CD4-positive, alpha-beta T cell (primary cell): Measurements from ENCODE around the gene RIPK1. TPM values are rescaled to one million over a fixed set of nuclear protein-coding genes. Genes with fewer than 3 reads are reported as not detected.
"Not testable (repeated sequence)": the region's sequence is repeated elsewhere in the genome, so short reads cannot be mapped to it uniquely, and the experiment has no call there.

Experiments
- ATAC-seq: fragments of 200-7000 bp; cut with Tn5 transposase; one replicate; pipeline ENCODE4 v1.10.0; 2022; ENCODE audit warnings: mild to moderate bottlenecking; ENCODE audit not compliant: poor library complexity
- CTCF ChIA-PET: fragments of 350-600 bp; sonication (Branson Sonifier 250); formaldehyde crosslinking; loops from one replicate; lab custom pipeline; 2021; ENCODE audit warnings: antibody characterized with exemption, inconsistent platforms; lab: Charles Lee
- POLR2A ChIA-PET: fragments of 350-600 bp; sonication (Branson Sonifier 250); formaldehyde crosslinking; loops from one replicate; lab custom pipeline; 2021; ENCODE audit warnings: antibody characterized with exemption, inconsistent platforms; lab: Charles Lee
- DNase-seq, 14 experiments: peaks; one replicate each; pipeline ENCODE4 v3.0.0-alpha.2; 2013 to 2020; ENCODE audit warnings: mixed read lengths in 2 of 14
- H3K27ac ChIP-seq, 2 donors: one replicate each; pipeline versions ENCODE4 v1.5.1 to v1.7.0; 2013; ENCODE audit warnings: low read length in 2 of 2, low read depth in 1 of 2, mild to moderate bottlenecking in 1 of 2
- H3K27me3 ChIP-seq, 2 experiments: 1 replicate in 1 of 2; 2 replicates in 1 of 2; pipeline versions ENCODE4 v1.6.1 to v1.7.0; 2013; ENCODE audit warnings: low read length in 2 of 2, control low read depth in 1 of 2, mild to moderate bottlenecking in 1 of 2, moderate library complexity in 1 of 2; ENCODE audit not compliant: insufficient read depth in 2 of 2, control insufficient read depth in 1 of 2
- H3K36me3 ChIP-seq: one replicate; pipeline ENCODE4 v1.6.1; 2013; ENCODE audit warnings: low read length, control low read depth; ENCODE audit not compliant: insufficient read depth
- H3K4me1 ChIP-seq: one replicate; pipeline ENCODE4 v1.6.1; 2013; ENCODE audit warnings: low read length, control low read depth; ENCODE audit not compliant: insufficient read depth
- H3K4me3 ChIP-seq: one replicate; pipeline ENCODE4 v1.5.1; 2013; ENCODE audit warnings: mild to moderate bottlenecking, low read length, moderate library complexity
- H3K9me3 ChIP-seq, 2 experiments: 1 replicate in 1 of 2; 2 replicates in 1 of 2; pipeline versions ENCODE4 v1.6.1 to v1.7.0; 2013; ENCODE audit warnings: low read length in 2 of 2, mild to moderate bottlenecking in 2 of 2, control low read depth in 1 of 2, moderate library complexity in 1 of 2; ENCODE audit not compliant: control insufficient read depth in 1 of 2, insufficient read depth in 1 of 2
- H3K27ac Mint-ChIP-seq: one replicate; pipeline ENCODE4 v1.8.0; 2020; ENCODE audit warnings: mixed read lengths
- H3K27me3 Mint-ChIP-seq: one replicate; pipeline ENCODE4 v1.8.0; 2021; ENCODE audit warnings: mixed read lengths
- H3K36me3 Mint-ChIP-seq: one replicate; pipeline ENCODE4 v1.8.0; 2021; ENCODE audit warnings: low read depth, mixed read lengths
- H3K4me1 Mint-ChIP-seq: one replicate; pipeline ENCODE4 v1.8.0; 2021; ENCODE audit warnings: low read depth, mixed read lengths
- H3K4me3 Mint-ChIP-seq: one replicate; pipeline ENCODE4 v1.8.0; 2020; ENCODE audit warnings: mild to moderate bottlenecking, mixed read lengths
- H3K9me3 Mint-ChIP-seq: one replicate; pipeline ENCODE4 v1.8.0; 2020; ENCODE audit warnings: mixed read lengths
- intact Hi-C, 2 experiments: fragments of 100-400 bp; cut with DNase I in 1 of 2; cut with micrococcal nuclease in 1 of 2; formaldehyde crosslinking; loops; one replicate each; pipeline versions ENCODE4 v1.15.1 to v1.9.0; 2023 to 2025; cut with DNase I, micrococcal nuclease
- total RNA-seq, 174 experiments: library from RNA in 2 of 174; stranded (reverse) in 2 of 174; gene quantifications; one replicate each; pipeline ENCODE4 v1.2.3 and lab custom pipeline; 2021 to 2026
- TF ChIP-seq, protein P1 (sequence below): fragments of 200-600 bp; IDR thresholded peaks from one replicate; pipeline ENCODE4 v1.8.0; 2022; ENCODE audit warnings: antibody characterized with exemption, mild to moderate bottlenecking

The RIPK1 gene
- total RNA-seq, 2 experiments from 2014 or later = 17.2 to 17.3 TPM

DNA sequence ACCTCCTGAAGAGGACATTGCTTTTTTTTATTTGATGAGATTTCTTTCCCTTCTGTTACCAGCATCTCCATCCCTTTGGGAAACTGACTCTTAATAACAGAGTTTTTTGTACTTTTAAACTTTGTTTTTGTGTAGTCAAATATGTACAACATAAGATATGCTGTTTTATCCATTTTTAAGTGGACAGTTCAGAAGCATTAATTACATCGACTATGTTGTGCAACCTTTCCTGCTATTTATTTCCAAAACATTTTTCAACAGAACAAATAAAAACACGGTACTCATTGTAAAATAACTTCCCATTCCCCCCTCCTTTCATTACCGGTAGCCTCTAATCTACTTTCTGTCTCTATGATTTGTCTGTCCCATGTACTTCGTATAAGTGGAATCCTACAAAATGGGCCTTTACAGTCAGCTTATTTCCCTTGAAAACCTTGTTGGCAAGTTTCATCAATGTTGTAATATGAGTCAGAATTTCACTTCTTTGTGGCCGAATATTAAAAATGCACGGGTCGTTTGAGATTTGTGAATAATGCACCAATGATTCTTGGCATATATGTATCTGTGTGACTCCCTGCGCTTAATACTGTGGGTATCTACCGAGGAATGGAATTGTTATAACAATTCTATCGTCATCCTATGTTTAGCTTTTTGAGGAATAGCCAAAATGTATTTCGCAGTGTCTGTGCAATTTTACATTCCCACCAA lies 11.1 kb upstream of the RIPK1 start:
- Histone ChIP-seq H3K36me3 (no peaks in the 10 kb centered on the region), H3K4me1 (peaks cover 24% of the 10 kb centered on the region), H3K27me3 (no peaks in the 10 kb centered on the region), H3K4me3 (no peak overlapping the region), H3K9me3 (no peaks in the 10 kb centered on the region), H3K27ac (no peak overlapping the region)
- Mint-ChIP-seq H3K9me3 (no peaks in the 10 kb centered on the region), H3K4me3 (no peak overlapping the region), H3K27me3 (no peaks in the 10 kb centered on the region), H3K27ac (no peak overlapping the region), H3K4me1 (peaks cover 36% of the 10 kb centered on the region), H3K36me3 (no peaks in the 10 kb centered on the region)
- ATAC-seq (no peak), DNase-seq (no peak)
- ChIA-PET CTCF (interaction anchor here (1.2 to 1.6 kb wide), 2 partner anchors 11 to 56 kb away, joined by 3 to 5 read pairs; partner anchors contain the start of gene RIPK1), POLR2A (interaction anchor here (0.7 to 1.6 kb wide), 2 partner anchors 10 to 67 kb away, joined by 3 read pairs; no protein-coding TSS in a partner anchor)
- TF ChIP-seq, protein P1, sequence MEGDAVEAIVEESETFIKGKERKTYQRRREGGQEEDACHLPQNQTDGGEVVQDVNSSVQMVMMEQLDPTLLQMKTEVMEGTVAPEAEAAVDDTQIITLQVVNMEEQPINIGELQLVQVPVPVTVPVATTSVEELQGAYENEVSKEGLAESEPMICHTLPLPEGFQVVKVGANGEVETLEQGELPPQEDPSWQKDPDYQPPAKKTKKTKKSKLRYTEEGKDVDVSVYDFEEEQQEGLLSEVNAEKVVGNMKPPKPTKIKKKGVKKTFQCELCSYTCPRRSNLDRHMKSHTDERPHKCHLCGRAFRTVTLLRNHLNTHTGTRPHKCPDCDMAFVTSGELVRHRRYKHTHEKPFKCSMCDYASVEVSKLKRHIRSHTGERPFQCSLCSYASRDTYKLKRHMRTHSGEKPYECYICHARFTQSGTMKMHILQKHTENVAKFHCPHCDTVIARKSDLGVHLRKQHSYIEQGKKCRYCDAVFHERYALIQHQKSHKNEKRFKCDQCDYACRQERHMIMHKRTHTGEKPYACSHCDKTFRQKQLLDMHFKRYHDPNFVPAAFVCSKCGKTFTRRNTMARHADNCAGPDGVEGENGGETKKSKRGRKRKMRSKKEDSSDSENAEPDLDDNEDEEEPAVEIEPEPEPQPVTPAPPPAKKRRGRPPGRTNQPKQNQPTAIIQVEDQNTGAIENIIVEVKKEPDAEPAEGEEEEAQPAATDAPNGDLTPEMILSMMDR = no peak
- intact Hi-C loops = loop anchor here in 1 of 2 experiments (1.0 to 5.0 kb wide), 3 partner anchors 61 to 265 kb away; partner anchors contain the start of gene SERPINB9

DNA sequence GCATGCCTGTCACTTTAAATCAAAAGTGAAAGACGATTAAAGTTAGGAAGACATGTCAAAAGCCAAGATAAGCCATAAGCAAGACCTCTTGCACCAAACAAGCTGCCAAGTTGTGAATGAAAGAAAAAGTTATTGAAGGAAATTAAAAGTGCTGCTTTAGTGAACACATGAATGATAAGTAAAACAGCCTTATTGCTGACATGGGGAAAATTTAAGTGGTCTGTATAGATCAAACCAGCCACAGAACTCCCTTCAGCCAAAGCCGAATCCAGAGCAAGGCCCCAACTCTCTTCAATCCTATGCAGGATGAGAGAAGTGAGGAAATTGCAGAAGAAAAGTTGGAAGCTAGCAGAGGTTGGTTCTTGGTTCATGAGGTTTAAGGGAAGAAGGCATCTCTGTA lies 9.3 kb upstream of the RIPK1 start:
- no peaks in the 10 kb centered on the region for H3K36me3 Mint-ChIP-seq
- TF ChIP-seq, protein P1 = no peak
- no peak for ATAC-seq
- Histone ChIP-seq H3K9me3 (no peaks in the 10 kb centered on the region), H3K36me3 (no peaks in the 10 kb centered on the region), H3K27ac (peak overlapping the region in 1 of 2 donors; percentile 7), H3K4me1 (peaks cover 14% of the 10 kb centered on the region), H3K27me3 (no peaks in the 10 kb centered on the region), H3K4me3 (no peak overlapping the region)
- no peak overlapping the region for H3K27ac Mint-ChIP-seq
- POLR2A ChIA-PET = interaction anchor here (1.1 to 1.5 kb wide), 3 partner anchors 9 to 69 kb away, joined by 3 to 8 read pairs (median 8); partner anchors contain the start of gene RIPK1
- H3K9me3 Mint-ChIP-seq = no peaks in the 10 kb centered on the region
- H3K4me3 Mint-ChIP-seq = peak overlapping the region; percentile 9
- H3K27me3 Mint-ChIP-seq = no peaks in the 10 kb centered on the region
- intact Hi-C loops = loop anchor here in 1 of 2 experiments (5.0 kb wide), 2 partner anchors 157 to 267 kb away; partner anchors contain the start of gene SERPINB9
- no peak for DNase-seq
- CTCF ChIA-PET = no interaction called here
- H3K4me1 Mint-ChIP-seq = peaks cover 23% of the 10 kb centered on the region

DNA sequence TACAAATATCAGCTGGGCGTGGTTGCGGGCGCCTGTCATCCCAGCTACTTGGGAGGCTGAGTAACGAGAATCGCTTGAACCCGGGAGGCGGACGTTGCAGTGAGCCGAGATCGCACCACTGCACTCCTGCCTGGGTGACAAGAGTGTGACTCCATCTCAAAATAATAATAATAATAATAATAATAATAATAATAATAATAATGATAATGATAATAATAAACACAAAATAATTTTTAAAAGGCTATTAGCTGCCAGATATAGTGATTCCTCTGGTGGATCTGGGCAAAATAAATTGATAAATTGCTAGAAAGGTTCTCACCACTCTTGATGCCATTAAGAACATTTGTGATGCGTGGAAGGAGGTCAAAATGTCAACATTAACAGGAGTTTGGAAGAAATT lies 8.2 kb upstream of the RIPK1 start:
- H3K4me3 ChIP-seq, CTCF ChIA-PET, H3K36me3 ChIP-seq, H3K9me3 Mint-ChIP-seq, DNase-seq, H3K36me3 Mint-ChIP-seq, H3K27ac ChIP-seq, H3K27me3 Mint-ChIP-seq, H3K9me3 ChIP-seq, ATAC-seq, H3K27me3 ChIP-seq, H3K27ac Mint-ChIP-seq: not testable (repeated sequence)
- peaks cover 19% of the 10 kb centered on the region for H3K4me1 ChIP-seq
- POLR2A ChIA-PET = interaction anchor here (0.8 to 2.4 kb wide), 2 partner anchors 70 to 120 kb away, joined by 3 to 7 read pairs; no protein-coding TSS in a partner anchor
- Mint-ChIP-seq H3K4me1 (peaks cover 24% of the 10 kb centered on the region), H3K4me3 (peak overlapping the region; percentile 23)
- intact Hi-C loops = loop anchor here (2.0 to 5.0 kb wide), 2 partner anchors 213 to 268 kb away; no protein-coding TSS in a partner anchor
